Urinary bladder (tissue), 4 donors: ENCODE data around the gene RUNX1. TPM values are rescaled to one million over a fixed set of nuclear protein-coding genes. Genes with fewer than 3 reads are reported as not detected.

Source experiments
- DNase-seq: peaks from one replicate; pipeline ENCODE4 v3.0.0-alpha.2; 2015; ENCODE audit errors: extremely low spot score
- H3K27ac ChIP-seq: one replicate; pipeline ENCODE4 v1.5.1; 2013; ENCODE audit warnings: low read depth, mild to moderate bottlenecking, moderate library complexity
- H3K36me3 ChIP-seq: one replicate; pipeline ENCODE4 v1.6.1; 2013; ENCODE audit warnings: mild to moderate bottlenecking, moderate library complexity; ENCODE audit not compliant: insufficient read depth
- H3K4me1 ChIP-seq: one replicate; pipeline ENCODE4 v1.6.1; 2013; ENCODE audit warnings: mild to moderate bottlenecking, moderate library complexity; ENCODE audit not compliant: insufficient read depth
- H3K4me3 ChIP-seq: one replicate; pipeline ENCODE4 v1.5.1; 2013; ENCODE audit warnings: low read depth, low read length
- WGBS: extraction: QIAGEN DNeasy Blood & Tissue Kit; methylation state at CpG from one replicate; pipeline ENCODE4 v1.1.7; 2013; 5-methylcytosine and 5-hydroxymethylcytosine counted together
- polyA plus RNA-seq: library from polyadenylated mRNA; stranded (reverse); fragments of 200-250 nt; gene quantifications from one replicate; pipeline ENCODE4 v1.2.3, GENCODE V29; 2013
- total RNA-seq: library from RNA; depleted of rRNA; stranded (reverse); fragments of >200 nt; gene quantifications from one replicate; pipeline ENCODE4 v1.2.3, GENCODE V29; 2014
- donor health status: healthy with polysubstance abuse.
- donor health status: healthy.

The RUNX1 gene
- total and polyA plus RNA-seq, 2 donors: 6.6 to 15.6 TPM

GRCh38 chr21:34830386-34831170, 218.5 kb downstream of the RUNX1 start:
- 89% methylated on average over 12 of the region's 12 CpGs for WGBS
- no peaks in the 10 kb centered on the region for H3K36me3 ChIP-seq
- no peak for DNase-seq
- H3K4me3 ChIP-seq: no peak overlapping the region
- H3K4me1 ChIP-seq: no peaks in the 10 kb centered on the region
- no peak overlapping the region for H3K27ac ChIP-seq

DNA sequence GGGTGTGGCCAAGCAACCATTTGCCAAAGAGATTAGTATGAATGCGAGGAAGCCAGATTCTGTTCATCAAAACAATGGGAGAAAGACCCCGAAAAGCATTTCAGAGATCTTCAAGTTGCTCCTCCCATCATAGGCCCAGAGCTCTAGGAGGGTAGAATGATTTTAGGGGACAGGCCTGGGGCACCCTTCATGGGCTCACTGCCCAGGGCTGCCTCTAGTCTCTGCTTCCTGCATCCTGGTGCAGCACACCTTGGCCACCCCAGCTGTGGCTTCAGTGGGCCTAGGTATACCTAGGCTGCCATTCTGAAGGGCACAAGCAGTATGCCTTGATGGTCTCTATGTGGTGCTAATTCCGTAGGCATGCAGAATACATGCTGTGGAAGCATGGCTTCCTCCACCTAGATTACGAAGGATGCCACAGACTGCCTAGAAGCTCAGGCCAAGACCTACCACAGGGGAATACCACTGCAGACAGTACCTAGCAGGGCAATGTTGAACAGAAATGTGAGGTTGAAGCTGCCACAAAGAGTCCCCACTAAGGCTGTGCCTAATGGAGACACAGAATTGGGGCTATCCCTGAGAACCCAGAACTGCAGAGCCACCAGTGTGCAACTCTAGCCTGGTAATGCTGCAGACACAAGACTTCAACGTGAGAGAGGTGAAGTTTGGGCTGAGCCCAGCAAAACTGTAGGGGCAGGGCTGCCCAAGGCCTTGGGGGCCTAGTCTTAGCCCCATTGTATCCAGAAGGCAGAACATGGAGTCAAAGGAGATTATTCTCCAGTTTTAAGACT, 221.5 kb downstream of the RUNX1 start:
- Histone ChIP-seq H3K4me1 (peaks cover 2% of the 10 kb centered on the region), H3K4me3 (no peak overlapping the region), H3K36me3 (no peaks in the 10 kb centered on the region), H3K27ac (no peak overlapping the region)
- 81% methylated on average over 5 of the region's 5 CpGs for WGBS
- DNase-seq: no peak

GRCh38 chr21:34826836-34827235, 222.3 kb downstream of the RUNX1 start:
- DNase-seq: no peak
- Histone ChIP-seq H3K27ac (no peak overlapping the region), H3K36me3 (no peaks in the 10 kb centered on the region), H3K4me3 (no peak overlapping the region), H3K4me1 (peaks cover 2% of the 10 kb centered on the region)
- WGBS: 83% methylated on average over 3 of the region's 3 CpGs

- DNase-seq: no peak
- H3K4me3 ChIP-seq: no peak overlapping the region
- H3K36me3 ChIP-seq: no peaks in the 10 kb centered on the region
- WGBS: 77% methylated on average over 3 of the region's 3 CpGs
- peaks cover 2% of the 10 kb centered on the region for H3K4me1 ChIP-seq
- no peak overlapping the region for H3K27ac ChIP-seq
Measured at GRCh38 chr21:34825948-34826548, 223.1 kb downstream of the RUNX1 start.

DNA sequence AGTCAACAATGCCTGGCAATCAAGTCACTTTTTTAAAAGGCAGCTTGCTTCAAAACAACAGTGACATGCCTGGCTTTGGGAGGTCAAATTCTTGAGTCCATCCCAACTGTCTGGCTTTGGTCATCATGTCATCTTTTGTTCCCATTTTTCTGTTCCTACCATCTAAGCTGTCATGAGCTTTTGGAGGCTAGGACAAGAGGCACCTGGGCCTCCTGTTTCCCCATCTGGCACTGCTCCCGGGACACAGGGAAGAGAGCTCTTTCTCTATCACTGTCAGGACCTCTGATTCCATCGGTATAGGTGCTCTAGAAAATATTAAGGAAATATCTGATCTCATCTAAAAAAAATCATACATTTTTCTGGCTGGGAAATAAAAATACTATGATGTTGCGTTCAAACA, 224.0 kb downstream of the RUNX1 start:
- Histone ChIP-seq H3K27ac (no peak overlapping the region), H3K36me3 (no peaks in the 10 kb centered on the region), H3K4me3 (no peak overlapping the region), H3K4me1 (peaks cover 2% of the 10 kb centered on the region)
- 94% methylated on average over 3 of the region's 3 CpGs for WGBS
- DNase-seq: no peak

DNA sequence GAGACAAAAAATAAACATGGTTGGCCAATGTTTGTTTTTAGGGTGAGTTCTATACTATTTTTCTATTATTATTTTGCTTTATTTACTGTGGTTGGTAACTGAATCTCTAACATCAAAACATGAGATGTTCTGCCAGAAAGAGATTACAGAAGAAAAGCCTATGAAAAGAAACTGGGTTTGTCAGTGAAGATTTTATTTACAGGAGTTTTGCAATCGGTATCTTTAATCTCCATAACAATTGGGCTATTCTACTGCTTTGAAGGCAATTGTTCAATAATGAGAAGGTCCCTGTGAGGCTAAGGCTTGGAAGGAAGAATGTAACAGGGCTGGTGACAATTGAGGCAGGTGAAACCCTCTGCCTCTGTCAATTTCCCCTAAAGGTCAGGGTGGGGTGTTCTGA, 224.8 kb downstream of the RUNX1 start:
- WGBS: 42% methylated on average over 1 of the region's 1 CpG
- Histone ChIP-seq H3K4me3 (no peak overlapping the region), H3K4me1 (peaks cover 2% of the 10 kb centered on the region), H3K36me3 (no peaks in the 10 kb centered on the region), H3K27ac (no peak overlapping the region)
- no peak for DNase-seq

DNA sequence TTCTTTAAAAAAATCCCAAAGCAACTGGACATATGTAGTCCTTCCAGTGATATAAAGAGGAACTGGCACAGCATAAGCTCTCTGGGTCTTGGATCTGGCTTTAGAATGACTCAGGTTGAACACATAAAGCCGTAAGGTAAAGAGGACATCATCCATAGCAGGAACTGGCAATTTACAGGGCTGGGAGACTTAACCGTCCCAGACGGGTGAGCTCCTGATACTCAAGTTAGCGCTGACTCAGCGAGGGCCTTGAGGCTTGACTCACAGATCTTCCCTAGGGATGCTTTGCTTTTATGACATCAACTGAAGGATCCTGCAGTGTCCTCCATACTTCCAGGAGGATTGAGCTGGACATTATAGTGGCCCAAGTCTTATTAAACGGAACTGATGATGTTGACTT, 226.2 kb downstream of the RUNX1 start:
- 96% methylated on average over 6 of the region's 6 CpGs for WGBS
- no peak for DNase-seq
- no peaks in the 10 kb centered on the region for H3K36me3 ChIP-seq
- peaks cover 2% of the 10 kb centered on the region for H3K4me1 ChIP-seq
- no peak overlapping the region for H3K4me3 ChIP-seq
- no peak overlapping the region for H3K27ac ChIP-seq

DNA sequence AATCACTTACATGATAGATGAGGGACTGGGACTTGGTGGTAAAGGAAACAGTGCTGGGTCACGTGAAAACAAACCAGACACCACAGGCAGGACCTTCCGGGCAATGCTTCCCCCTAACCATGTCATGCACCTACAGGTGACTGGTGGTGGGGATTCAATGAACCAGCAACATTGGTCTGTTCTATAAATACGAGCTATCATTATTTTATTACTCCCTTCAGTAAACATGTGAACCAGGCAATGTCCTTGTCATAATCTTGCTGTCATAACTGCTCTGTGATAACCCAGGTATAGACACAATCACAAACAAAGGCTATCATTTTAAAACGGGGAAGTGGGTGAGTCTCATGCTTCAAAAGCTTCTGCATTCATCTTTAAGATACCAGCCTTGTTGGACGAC, 226.9 kb downstream of the RUNX1 start:
- Histone ChIP-seq H3K4me1 (peaks cover 2% of the 10 kb centered on the region), H3K27ac (no peak overlapping the region), H3K4me3 (no peak overlapping the region), H3K36me3 (no peaks in the 10 kb centered on the region)
- WGBS: 69% methylated on average over 5 of the region's 5 CpGs
- no peak for DNase-seq

GRCh38 chr21:34821717-34822116, 227.4 kb downstream of the RUNX1 start:
- H3K36me3 ChIP-seq: no peaks in the 10 kb centered on the region
- no peak overlapping the region for H3K4me3 ChIP-seq
- WGBS: 91% methylated on average over 7 of the region's 7 CpGs
- no peak for DNase-seq
- H3K27ac ChIP-seq: no peak overlapping the region
- peaks cover 2% of the 10 kb centered on the region for H3K4me1 ChIP-seq

GRCh38 chr21:34820051-34820450, 229.1 kb downstream of the RUNX1 start:
- no peak for DNase-seq
- H3K27ac ChIP-seq: no peak overlapping the region

DNA sequence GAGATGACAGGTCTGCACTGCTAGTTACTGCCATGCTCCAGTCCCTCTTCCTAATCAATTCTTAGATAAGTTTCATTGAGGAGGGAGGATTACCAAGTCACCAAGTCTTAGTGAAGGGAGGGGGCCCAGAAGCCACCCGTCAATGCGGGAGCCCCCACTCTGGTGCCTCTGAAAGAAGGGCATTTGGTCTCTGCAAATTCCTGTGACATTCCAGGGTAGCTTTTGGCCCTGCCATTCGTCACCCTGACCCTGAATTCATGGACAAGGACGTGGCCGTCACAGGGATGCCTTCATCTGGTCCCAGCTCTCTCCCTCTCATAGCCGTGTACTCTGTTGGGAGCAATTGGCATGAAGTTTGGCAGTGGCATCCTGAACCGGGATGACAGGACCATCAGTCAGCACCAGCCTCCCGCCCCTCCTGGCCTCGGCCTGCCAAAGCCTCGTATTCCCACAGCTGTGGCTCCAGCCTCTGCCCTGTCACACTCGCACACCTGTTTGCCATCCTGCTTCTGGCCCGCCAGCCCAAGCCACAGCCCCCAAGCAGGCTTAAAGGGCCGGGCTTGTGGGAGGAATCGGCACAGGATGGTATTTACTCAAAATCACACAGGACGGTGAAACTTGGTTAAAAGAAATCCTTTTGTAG, 229.6 kb downstream of the RUNX1 start:
- Histone ChIP-seq H3K36me3 (no peaks in the 10 kb centered on the region), H3K27ac (no peak overlapping the region), H3K4me1 (peaks cover 2% of the 10 kb centered on the region), H3K4me3 (no peak overlapping the region)
- DNase-seq: no peak
- WGBS: 77% methylated on average over 15 of the region's 15 CpGs

More at GRCh38 chr21:34820051-34820450, 229.1 kb downstream of the RUNX1 start:
- 88% methylated on average over 9 of the region's 9 CpGs for WGBS
- Histone ChIP-seq H3K4me1 (peaks cover 2% of the 10 kb centered on the region), H3K36me3 (no peaks in the 10 kb centered on the region), H3K4me3 (no peak overlapping the region)

DNA sequence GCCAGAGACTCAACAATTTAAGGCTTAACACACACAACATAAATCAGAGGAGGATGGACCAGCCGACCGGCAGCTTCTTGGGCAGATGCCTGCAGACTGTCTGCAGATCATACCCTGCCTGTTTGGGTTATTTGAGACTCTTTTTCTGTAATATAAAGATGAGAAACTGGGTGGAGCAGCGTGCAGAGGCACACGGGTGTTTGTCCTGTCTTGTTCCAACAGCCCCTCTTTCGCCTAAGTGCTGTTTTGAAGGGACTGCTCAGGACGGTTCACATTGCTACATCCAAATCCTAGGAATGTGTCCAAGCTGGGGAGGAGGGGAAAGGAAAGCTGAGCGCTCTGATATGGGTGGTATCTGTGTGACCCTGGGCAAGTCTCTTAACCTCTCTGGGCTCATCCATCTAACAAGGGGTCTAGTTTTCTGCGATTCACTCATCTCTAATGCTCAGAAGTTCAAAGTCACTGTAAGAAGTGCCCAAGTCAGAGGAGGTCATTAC, 230.4 kb downstream of the RUNX1 start:
- H3K27ac ChIP-seq: no peak overlapping the region
- no peaks in the 10 kb centered on the region for H3K4me1 ChIP-seq
- no peak for DNase-seq
- 38% methylated on average over 8 of the region's 8 CpGs for WGBS
- no peaks in the 10 kb centered on the region for H3K36me3 ChIP-seq
- no peak overlapping the region for H3K4me3 ChIP-seq

DNA sequence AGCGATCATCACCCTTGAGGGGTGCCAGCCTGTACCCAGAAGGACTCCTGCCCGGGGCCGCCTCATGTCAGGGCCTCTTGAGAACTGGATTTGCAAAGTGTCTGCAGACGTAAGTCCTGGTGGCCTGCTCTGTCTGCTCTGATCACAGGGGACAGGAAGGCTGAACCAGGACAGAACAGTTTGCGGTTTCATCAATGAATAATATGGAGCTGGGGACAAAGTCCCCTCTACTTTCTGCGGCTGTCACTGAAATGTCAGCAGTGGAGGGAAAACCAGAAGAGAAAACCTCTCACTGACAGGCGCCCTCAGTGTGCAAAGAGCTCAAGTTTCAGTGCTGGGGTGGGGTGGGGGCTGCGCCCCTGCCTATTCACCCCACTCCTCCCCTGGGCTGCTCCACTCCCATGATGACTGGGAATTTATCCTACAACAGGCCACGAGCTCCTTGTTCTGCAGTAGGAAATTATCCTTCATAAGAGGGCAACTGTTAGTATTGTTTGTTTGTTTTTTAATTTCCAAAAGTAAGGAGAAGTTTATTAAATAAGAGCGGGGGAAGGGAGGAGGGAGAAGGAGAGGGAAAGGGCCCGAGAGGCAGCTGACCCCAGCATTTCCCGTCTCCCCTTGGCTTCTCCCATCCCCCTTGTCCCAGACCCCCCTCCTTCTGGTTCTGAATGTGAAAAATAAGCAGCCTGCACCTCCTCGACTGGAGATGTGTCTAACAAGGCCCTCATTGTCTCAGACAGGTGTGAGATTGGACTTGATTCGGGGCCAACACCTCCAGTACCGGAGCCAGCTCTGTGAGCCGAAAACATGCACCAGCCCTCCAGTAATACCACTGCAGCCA, 231.1 kb downstream of the RUNX1 start:
- Histone ChIP-seq H3K4me3 (no peak overlapping the region), H3K27ac (no peak overlapping the region), H3K36me3 (no peaks in the 10 kb centered on the region), H3K4me1 (no peaks in the 10 kb centered on the region)
- 68% methylated on average over 16 of the region's 16 CpGs for WGBS
- DNase-seq: no peak
